ENCODE measurements around the gene SPDYE2B. TPM values are rescaled to one million over a fixed set of nuclear protein-coding genes. Genes with fewer than 3 reads are reported as not detected.
"Not testable (repeated sequence)": the region's sequence is repeated elsewhere in the genome, so short reads cannot be mapped to it uniquely, and the experiment has no call there.

The SPDYE2B gene
- polyA plus RNA-seq, 3 donors = 0.58 to 1.4 (median 0.76) TPM

GRCh38 chr7:102697642-102698512 lies 47.8 kb downstream of the SPDYE2B start:
- DNase-seq (ENCODE audit: low read depth in 3 of 3, low spot score in 2 of 3) = not testable (repeated sequence)

DNA sequence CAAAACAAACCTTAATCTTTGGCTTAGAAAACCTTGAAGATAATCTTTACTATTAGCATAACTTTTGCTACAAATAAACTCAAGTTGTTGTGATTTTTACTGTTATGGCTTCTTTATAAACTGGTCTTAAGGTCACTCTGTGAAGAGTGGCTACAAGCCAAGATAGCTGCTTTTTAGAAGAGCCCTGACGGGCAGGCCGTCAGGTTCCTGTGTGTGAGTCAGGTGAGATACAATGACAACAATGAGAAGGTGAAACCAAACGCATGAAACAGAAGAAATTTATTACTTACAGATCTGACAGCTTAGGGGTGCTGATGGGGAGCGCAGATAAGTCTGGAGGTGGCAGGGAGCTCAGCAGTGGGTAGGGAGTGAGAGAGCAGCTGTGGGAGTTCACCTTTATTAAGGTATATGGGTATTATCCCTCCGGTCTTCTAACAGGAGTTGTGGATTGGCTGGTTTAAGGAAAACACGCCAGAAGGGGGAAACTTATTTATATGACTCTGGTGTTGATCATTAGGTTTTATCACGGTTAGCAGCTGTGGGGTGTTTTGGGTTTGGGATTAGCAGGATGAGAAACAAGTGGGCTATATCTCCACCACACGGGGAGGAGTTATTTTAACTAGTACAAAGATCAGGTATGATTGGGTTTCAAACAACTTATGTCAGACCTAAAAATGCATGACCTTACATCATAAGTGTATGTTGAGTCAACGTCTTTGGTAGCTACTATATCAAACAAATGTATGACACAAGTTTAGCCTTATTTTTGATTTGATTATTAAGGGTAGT lies 49.0 kb downstream of the SPDYE2B start:
- DNase-seq (ENCODE audit: low read depth in 3 of 3, low spot score in 2 of 3) = not testable (repeated sequence)

Other genes starting within 250 kb of the SPDYE2B start
- 10 to 100 TPM; 14.9 to 19.4 (median 17.8) TPM for gene ORAI2, start 216.7 kb upstream of the SPDYE2B start, polyA plus RNA-seq (ENCODE audit: insufficient read length in 3 of 3)
- 10 to 100 TPM in 1 of 3 donors, 1 to 10 TPM in 2; 9.7 to 12.3 (median 9.7) TPM for gene ALKBH4, start 185.5 kb upstream of the SPDYE2B start, polyA plus RNA-seq (ENCODE audit: insufficient read length in 3 of 3)
- 10 to 100 TPM; 15.5 to 17.5 (median 16.7) TPM for gene LRWD1, start 185.3 kb upstream of the SPDYE2B start, polyA plus RNA-seq (ENCODE audit: insufficient read length in 3 of 3)
- 10 to 100 TPM; 25.4 to 28.1 (median 25.6) TPM for gene POLR2J, start 171.4 kb upstream of the SPDYE2B start, polyA plus RNA-seq (ENCODE audit: insufficient read length in 3 of 3)
- gene RASA4B, start 132.5 kb upstream of the SPDYE2B start, polyA plus RNA-seq (ENCODE audit: insufficient read length in 3 of 3) = 10 to 100 TPM in 1 of 3 donors, 1 to 10 TPM in 2; 5.4 to 11.7 (median 6.6) TPM
- gene UPK3BL2, start 106.6 kb upstream of the SPDYE2B start, polyA plus RNA-seq (ENCODE audit: insufficient read length in 3 of 3) = 1 to 10 TPM; 4.4 to 5.0 (median 4.4) TPM
- gene SPDYE2, start 99.1 kb upstream of the SPDYE2B start, polyA plus RNA-seq (ENCODE audit: insufficient read length in 3 of 3) = 1 to 10 TPM in 2 of 3 donors, under 1 TPM in 1; 0.58 to 1.9 (median 1.1) TPM
- 10 to 100 TPM; 63.2 to 98.1 (median 98.0) TPM for gene POLR2J3, start 77.7 kb upstream of the SPDYE2B start, polyA plus RNA-seq (ENCODE audit: insufficient read length in 3 of 3)
- gene RASA4, start 33.6 kb upstream of the SPDYE2B start, polyA plus RNA-seq (ENCODE audit: insufficient read length in 3 of 3) = 10 to 100 TPM; 23.2 to 29.2 (median 25.9) TPM
- gene UPK3BL1, start 7.5 kb upstream of the SPDYE2B start, polyA plus RNA-seq (ENCODE audit: insufficient read length in 3 of 3) = 10 to 100 TPM in 1 of 3 donors, 1 to 10 TPM in 2; 5.8 to 11.4 (median 9.9) TPM
- gene POLR2J2, start 21.3 kb downstream of the SPDYE2B start, polyA plus RNA-seq (ENCODE audit: insufficient read length in 3 of 3) = 1 to 10 TPM in 2 of 3 donors, under 1 TPM in 1; 0.97 to 2.7 (median 1.1) TPM
- 10 to 100 TPM in 2 of 3 donors, 1 to 10 TPM in 1; 9.9 to 12.2 (median 12.1) TPM for gene FAM185A, start 98.7 kb downstream of the SPDYE2B start, polyA plus RNA-seq (ENCODE audit: insufficient read length in 3 of 3)

Measured in right renal cortex interstitium (tissue), 3 donors.